IPS DF 19.7 (cell line): ENCODE results near the gene PTPRE.
"Not testable (repeated sequence)": the region's sequence is repeated elsewhere in the genome, so short reads cannot be mapped to it uniquely, and the experiment has no call there.

Source experiments
- DNase-seq: peaks from one replicate; pipeline ENCODE4 v3.0.0-alpha.2; 2013; ENCODE audit warnings: low read depth, low spot score

PTPRE gene

DNA sequence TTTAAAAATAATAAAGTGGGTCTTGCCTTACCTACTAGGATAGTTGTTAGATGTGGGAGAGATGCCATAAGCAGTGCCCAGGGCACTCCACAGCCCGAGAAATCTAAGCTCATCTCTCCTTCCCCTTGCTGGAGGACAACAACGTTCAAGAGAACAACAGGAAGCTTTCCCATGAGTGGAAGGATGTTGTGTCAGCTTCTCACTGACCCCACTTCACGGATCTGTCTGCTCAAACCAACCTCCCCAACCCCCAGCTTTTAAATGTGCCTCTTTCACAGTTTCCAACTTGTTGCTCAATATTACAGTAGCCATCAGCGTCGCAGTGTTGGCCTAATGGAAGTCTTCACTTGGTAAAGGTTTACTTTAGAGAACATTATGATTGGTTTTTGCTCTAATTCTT, 72.1 kb downstream of the PTPRE start:
- DNase-seq: no peak

DNA sequence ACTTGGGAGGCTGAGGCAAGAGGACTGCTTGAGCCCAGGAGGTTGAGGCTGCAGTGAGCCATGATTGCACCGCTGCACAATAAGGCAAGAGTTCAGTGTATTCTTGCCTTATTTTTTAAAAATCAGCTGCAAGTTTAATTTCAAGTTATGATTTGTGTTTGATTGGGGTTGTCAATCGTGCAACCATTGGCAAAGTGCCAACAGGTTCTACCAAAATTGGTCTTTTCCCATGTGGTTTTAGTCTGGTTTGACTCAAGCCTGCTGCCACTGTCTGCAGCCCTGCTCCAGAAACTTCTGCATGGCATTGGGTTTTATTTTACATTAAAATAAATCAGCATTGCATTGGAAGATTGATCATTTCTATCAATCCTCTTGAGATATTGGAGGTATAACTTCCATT, 72.7 kb downstream of the PTPRE start:
- no peak for DNase-seq

DNA sequence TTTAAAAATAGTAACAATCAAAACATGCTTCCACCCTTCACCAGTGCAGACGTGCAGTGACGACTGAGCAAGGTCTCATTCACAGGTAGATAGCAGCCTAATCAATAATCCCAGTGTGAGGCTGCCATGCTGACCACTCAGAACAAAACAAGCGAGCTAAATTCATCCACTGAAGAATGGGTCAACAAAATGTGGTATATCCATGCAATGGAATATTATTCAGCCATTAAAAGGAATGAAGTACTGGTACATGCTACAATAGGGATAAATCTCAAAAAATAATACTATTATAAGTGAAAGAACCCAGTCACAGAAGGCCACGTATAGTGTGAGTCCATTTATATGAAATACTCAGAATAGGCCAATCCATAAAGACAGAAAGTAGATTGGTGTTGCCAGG, 74.0 kb downstream of the PTPRE start:
- DNase-seq: no peak

DNA sequence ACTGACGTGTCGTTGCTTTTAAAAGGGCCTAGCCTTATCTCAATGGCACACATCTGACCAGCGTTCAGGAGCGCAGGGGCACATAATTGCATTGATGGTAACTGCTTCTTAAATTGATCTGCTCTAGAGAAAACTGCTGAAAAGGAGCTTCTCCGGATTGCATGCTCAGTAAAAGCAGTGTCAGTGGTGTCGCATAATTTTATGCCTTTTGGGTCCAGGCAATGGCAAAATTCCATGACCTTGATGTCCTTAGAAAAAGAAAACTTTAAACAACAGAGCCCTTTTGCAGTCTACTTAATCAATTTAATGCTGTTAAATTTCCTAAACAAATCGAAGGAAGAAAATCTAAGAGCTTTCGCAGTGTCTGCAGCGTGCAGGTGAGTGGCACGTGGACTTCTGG, 75.7 kb downstream of the PTPRE start:
- DNase-seq: no peak

DNA sequence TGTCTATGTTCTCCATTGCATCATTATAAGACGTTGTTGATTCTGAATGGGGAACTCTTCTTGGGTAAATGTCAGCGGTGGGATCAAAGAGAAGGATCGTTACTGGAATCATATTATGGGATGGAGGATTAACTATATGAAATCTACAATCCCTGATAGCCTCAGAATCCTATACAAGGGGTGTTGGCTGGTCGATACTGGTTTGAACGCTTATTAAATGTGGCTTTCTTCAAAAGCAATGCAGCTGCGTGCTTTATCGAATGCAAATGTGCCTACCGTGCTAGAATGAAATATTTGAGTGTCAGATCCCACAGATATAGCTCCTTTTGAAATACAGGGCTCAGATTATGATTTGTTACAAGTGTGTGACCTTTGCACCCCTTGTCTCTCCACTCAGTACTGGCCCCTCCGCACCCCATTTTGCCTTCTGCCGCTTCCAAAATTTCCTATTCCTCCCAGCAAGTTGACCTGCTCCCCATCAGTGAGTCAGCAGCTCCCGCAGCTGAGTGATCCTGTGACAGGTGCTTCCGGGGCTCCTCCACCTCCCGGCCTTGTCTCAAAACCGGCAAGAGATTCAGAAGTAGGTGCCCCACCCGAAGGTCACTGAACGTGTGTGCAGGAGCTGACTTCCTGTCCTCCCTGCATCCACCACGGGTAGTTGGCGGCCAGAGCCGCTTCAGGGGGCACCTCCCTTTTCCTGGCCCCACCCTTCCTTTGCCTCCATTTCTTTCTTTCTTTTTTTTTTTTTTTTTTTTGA, 76.6 kb downstream of the PTPRE start:
- DNase-seq: no peak

DNA sequence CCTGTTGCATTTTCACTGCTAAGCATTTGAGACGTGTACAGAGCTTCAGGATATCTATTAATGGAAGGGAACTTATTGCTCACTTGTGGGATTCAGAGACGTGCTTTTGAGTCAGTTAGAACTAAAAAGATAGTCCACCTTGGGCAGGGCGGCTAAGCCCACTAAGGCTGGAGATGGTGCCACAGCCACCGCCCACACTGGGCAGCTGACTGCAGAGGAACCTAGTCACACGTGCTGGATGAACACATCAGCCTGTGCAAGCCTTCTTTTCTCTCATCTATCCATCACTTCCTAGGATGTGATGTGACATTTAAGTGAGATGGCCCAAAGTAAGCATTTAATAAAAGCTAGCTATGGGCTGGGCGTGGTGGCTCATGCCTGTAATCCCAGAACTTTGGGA, 78.0 kb downstream of the PTPRE start:
- no peak for DNase-seq

DNA sequence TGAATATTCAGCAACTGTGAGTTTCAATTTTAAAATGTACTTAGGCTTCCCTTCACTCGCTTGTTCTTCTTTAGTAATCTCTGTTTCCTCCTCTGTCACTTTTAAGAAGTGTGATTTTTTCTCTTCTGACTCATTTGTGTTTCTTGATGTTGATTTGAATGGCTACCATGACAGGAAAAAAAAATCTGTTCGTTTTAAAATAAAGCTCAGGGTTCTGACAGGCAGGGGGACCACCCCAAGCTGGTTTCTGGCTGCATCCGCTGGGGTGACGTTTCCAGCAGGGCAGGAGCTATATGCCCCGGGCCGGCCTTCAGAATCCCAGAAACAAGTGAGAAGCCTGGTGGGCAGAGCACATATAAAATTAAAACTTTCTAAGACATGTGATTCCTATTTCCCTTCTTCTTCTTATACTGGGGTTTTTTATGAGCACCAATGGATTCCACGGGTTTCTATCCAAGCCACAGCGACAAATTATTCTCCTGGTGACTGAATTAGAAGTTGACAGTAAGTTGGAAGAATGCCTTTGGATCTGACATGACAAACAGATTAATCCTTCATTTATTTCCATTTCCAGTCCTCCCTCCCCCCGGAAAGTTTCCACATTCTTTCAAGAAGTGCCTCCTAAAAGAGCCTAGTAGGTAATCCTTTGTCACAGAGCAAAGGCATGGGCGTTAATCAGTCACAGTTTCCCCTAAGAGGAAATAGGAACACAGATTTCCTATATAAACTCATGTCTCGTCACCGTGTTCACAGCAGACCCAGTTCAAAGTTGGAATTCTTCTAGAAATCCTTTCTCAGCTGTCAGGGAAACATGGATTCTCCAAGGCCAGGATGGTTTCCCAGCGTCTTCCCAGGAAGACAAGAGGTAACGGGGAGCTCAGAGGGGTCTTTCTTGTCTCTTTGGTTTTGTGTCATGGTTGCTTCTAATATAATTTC, 79.9 kb downstream of the PTPRE start:
- no peak for DNase-seq

DNA sequence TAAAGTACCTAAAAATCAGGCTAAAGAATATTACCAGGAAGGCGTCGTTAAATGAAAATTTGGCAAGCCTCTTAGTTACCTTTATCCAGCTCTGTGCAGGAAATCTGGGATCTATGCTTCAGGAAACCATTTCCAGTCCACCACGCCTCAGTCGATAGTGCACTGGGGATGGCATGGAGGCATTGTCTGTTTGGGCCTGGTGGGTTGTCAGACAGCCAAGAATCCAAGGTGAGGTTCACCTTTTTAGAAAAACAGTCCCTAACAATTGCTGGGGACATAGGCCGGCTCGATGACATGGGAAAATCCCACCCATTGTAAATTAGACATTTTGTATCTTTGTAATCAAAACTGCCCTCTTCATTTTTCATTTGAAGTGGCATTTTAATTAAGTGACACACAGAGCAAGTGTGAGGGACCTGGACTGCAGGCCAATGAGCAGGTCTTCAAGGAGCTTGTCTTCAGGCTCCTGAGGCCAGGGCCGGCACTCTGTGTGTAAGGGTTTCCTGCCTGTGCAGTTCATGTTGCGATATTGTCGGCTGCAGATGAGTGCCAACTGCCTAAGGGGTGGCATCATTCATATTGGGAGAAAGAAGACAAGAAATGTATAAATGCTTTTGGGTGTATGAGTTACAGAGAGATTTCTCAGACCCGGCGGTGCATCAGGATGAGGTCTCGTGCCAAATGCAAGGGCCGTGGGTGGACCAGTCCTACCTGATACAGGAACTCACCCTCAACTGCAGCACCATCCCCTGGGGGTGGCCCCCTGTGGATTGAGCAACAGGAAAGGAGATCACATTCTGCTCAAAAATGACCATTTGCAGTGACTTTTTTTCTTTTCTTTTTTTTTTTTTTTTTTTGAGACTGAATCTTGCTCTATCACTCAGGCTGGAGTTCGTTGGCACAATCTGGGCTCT, 80.8 kb downstream of the PTPRE start:
- DNase-seq: no peak

DNA sequence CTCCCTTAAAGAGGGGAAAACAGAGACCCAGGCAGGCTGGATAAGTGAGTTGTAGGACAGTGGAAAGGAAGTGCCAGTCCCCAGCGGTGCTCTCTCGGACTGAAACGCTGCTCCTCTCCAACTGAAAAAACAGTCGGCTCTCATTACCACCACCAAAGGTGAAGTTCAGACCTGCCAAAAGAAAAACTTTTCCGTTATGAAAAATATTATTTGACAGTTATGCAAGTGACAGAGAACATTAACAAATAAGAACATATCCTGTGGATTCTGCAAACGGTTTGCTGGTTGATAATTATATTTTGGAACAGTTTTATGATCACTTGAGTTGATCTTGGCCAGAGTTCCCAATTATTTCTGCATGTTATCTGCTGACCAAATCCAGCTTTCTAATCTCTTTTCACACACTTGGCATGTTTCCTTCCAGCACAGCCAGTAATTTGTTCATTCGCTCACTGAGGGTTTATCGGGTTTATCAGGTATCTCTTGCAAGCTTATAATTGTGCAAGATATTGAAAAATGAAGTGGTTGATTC, 82.6 kb downstream of the PTPRE start:
- no peak for DNase-seq

DNA sequence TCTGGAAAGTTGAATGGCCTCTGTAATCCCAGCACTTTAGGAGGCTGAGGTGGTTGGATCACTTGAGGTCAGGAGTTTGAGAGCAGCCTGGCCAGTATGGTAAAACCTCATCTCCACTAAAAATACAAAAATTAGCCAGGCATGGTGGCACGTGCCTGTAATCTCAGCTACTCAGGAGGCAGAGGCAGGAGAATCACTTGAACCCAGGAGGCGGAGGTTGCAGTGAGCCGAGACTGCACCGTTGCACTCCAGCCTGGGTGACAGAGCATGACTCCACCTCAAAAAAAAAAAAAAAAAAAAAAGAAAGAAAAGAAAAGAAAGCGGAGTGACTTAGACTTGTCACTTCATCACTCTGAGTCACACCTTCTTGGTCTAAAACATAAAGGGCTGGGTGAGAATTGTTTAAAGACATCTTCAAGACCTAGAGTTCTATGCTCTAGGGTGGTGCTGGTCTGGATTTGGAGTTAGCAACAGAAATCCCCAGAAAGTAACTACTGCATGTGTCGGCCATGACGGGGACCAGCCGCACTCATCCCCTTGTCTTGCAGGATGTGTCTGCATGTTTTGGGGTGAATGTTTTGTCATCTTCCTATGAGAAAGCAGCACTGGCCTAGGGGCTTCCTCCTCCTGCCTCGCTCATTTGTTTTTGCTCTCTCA, 83.4 kb downstream of the PTPRE start:
- DNase-seq: not testable (repeated sequence)

DNA sequence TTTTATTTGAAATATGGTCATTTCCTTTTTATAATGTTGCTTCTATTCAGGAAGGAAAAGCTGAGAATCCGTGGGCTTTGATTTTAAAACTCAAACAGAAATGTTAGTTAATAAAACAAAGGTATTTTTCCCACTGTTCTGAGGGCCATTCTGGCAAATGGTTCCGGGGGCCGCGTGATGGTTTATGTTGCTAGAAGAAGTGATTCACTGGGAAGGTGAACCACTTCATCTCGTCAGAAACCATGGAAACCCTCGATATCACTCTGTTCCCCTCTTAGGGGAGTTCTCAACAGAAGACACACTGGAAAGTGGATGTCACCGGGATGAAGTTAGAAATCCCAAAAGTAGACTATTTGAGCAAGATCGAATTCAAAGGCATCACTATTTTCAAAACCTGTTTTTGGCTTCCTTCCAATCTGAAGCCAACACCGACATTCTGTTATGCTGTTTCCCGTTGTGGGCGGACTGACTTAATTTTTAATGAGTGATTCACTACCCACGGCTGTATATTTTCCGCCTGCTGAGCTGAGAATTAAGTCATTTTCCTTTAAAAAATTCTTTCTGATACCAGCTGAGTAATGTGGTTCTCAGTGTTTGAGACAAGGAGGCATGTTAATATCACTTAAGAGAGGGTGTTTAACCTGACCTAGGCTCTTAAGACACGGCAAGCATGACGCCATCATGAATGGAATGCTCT, 84.1 kb downstream of the PTPRE start:
- DNase-seq: no peak

DNA sequence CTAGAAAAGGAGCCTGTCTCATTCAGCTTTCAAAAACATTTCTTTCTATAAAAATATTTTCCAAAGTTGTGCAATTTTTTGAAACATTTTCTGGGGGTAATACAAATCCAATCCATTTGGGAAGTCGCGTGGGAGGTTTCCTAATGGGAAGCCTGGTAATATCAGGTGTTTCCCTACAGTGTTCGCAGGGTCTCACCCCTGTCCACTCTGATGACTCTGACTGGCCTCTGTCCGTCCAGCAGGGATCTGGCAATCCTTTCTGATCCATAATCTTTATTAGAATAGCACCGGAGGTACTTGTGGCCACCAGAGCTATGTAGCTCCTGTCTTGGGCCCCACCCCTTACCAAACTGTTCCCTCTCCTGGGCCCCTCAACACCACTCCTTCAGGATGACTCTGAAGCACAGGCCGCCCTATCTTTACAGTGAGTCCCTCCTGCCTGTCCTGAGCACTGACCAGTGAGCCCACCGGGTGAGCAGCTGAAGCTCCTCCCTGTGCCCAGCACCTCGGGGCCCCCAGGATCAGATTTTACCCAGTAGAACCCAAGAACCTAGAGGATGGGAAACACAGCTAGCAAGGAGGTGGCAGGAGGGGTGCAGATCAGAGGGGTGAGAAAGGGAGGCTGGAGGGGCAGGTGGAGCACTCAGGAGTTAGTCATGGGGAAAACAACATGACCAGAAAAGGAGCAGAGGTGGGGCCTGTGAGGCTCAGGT, 84.8 kb downstream of the PTPRE start:
- DNase-seq: no peak

DNA sequence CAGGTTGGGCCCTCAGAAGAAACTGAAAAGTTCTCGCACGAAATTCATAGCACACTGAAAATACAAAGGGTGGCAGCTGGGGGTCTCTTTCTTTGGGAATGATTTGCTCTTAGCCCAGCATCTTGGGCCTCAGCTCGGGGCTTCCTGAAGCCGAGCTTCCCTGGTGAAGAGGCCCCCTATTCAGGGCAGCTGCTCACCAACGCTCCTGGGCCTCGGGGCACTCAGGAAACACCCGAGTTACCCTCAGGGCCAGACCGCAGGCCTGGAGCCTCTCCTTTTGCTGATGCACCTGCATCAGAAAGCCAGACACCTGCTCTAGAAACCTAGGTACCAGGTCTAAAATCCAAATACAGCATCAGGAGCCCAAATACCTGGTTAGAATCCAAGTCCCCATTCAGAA, 85.5 kb downstream of the PTPRE start:
- no peak for DNase-seq

DNA sequence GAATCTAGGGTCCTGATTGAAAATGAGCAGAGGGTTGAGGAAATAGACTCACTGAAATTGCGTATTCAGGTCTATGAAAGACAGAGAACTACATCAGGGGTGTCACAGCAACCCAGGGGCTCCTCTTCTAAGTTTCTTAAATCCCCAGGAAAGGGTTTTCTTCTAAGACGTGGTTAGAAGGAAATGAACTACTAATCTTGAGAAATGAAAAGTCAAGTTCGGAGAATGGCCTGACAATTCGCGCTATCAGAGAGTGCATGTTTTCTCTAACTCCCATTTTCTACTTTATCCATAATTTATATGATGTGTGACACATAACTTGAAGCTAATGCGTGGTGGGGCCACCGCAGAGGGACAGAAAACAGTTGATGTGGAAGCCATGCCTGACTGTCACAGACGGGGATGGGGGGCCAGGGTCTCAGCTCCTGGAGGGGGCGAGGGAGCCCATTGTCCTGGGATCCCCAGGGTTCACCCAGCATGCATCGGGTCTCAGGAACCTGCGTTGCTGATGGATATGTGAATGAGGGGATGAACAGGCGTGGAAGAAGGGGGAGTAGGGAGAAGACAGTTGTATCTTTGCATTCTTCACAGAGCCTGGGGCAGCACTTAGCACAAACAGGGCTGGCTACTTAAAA, 86.3 kb downstream of the PTPRE start:
- no peak for DNase-seq

DNA sequence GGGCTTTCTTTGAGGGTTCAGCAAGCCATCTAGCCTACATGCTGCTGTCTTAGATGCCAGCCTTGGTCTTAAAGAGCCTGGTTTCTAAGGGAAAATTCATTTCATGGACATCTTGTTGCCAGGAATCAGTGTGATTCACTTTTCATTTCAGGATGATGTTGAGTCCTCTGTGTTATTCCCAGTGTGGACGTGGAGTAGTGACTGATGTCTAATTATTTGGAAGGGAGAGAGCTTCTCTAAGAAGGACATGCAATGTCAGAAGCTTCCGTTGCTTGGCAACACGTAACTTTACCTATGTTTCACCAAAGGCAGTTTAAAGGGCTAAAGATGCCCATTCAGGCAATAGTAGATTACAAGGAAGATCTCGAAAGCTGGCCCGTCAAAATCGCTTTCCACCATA, 89.0 kb downstream of the PTPRE start:
- DNase-seq: no peak

DNA sequence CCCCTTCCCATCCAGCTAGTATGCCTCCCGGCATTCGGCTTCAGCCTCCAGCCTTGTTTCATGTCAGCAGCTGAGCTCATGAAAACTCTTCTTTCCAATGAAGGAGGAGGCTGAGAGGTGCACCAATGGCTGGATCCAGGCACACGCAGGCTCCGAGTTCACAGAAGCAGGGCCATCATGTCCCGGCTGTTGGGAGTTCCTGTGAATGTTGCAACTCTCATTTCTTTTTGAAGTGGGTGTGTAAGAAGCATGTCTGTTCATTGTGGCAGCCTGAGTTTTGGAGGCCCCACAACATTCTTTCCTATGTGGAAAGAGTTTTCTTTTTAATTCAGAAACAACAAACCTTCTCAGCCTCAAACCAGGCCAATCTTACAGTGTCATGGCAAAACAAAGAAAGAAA, 89.7 kb downstream of the PTPRE start:
- DNase-seq: no peak

DNA sequence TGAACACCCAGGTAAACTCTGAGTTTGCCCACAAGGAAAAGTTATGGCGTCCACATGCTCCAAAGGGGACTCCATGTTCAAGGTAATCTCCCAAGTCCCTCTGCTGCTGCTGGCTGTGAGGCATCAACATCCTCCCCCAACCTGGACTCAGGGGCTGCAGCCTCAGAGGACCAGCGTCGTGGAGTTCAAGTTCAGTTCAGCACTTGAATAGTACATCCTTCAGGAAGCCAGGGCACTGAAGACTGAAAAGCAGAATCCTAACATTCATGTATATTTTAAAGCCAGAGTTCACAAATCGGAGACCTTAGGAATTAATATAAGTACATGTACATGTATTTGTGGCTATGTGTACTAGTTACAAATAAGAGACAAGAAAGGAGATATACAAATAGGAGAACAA, 90.4 kb downstream of the PTPRE start:
- no peak for DNase-seq

DNA sequence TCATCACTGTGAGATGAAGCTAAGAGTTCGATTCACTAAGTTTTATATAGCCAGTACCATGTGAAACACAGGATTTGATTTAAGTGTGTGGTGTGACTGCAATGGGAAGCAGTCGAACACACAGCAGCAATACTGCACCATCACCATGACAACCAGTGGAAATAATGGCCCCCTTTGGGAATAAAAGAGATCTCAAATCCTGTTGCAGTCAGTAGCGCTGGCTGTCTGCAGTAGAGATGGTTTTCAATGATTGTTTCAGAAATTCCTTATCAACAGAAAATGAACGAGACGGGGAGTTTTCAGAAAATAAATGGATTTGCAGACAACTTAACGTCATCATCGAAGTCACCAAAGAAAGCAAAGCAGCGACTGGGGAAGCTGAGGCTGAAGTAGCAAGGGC, 91.0 kb downstream of the PTPRE start:
- DNase-seq: no peak

DNA sequence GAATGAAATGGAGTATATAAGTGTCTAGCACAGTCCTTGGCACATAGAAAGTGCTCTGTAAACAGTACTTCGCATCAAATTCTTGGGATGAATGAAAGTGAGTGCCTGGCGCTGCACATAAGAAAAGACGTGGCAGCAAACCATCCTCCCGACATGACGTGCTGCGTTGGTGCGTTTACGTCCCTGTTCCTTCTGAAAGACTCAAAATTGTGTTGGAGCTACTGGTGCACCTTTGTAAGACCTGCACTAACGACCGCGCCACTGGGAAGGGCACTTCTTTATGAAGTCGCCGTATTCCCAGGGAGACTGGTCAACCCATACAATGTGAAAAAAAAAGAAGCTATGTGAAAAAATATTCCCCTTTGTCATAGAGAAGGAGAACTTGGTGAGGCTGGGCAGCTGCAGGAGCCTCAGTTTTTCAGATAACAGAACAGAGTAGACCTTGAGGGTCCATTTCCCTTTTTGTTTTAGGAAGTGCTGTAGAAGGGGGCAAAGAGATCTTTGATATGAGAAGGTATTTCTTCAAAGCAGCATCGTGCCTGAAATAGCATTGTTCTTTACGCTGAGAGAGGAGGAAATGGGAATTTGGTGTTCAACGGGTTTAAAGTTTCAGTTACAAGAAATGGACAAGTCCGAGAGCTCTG, 91.7 kb downstream of the PTPRE start:
- DNase-seq: no peak
